GM18868 (cell line): Measurements from ENCODE around the gene JMY.
A peak's percentile ranks its signal among the peaks of the same experiment; 100 is the strongest.
"Not testable (repeated sequence)": the region's sequence is repeated elsewhere in the genome, so short reads cannot be mapped to it uniquely, and the experiment has no call there.

ENCODE experiments used
- ATAC-seq: cut with Tn5 transposase; IDR thresholded peaks from one replicate; pipeline ENCODE4 v1.9.1; 2021; ENCODE audit warnings: mild to moderate bottlenecking, moderate library complexity; ENCODE audit not compliant: unreplicated experiment

Gene JMY

GRCh38 chr5:79236970-79237739 is 1.2 kb downstream of the JMY start:
- no peak for ATAC-seq

- ATAC-seq: no peak
Measured at GRCh38 chr5:79237740-79238560, 2.0 kb downstream of the JMY start.

GRCh38 chr5:79240561-79240960 is 4.6 kb downstream of the JMY start:
- no peak for ATAC-seq

GRCh38 chr5:79241535-79241979 is 5.6 kb downstream of the JMY start:
- no peak for ATAC-seq

GRCh38 chr5:79242242-79243039 is 6.5 kb downstream of the JMY start:
- no peak for ATAC-seq

GRCh38 chr5:79243224-79243623 is 7.3 kb downstream of the JMY start:
- no peak for ATAC-seq

- not testable (repeated sequence) for ATAC-seq
Measured at GRCh38 chr5:79254067-79254466, 18.1 kb downstream of the JMY start.

GRCh38 chr5:79255786-79256557 is 20.0 kb downstream of the JMY start:
- peak; percentile 84 for ATAC-seq

- ATAC-seq: no peak
Measured at GRCh38 chr5:79256563-79256962, 20.6 kb downstream of the JMY start.

GRCh38 chr5:79257314-79257713 is 21.4 kb downstream of the JMY start:
- no peak for ATAC-seq

- no peak for ATAC-seq
Measured at GRCh38 chr5:79258801-79259200, 22.9 kb downstream of the JMY start.

- no peak for ATAC-seq
Measured at GRCh38 chr5:79259383-79259782, 23.5 kb downstream of the JMY start.

GRCh38 chr5:79259810-79260209 is 23.9 kb downstream of the JMY start:
- ATAC-seq: no peak

- no peak for ATAC-seq
Measured at GRCh38 chr5:79261897-79262296, 26.0 kb downstream of the JMY start.

GRCh38 chr5:79263290-79263689 is 27.4 kb downstream of the JMY start:
- ATAC-seq: no peak

- no peak for ATAC-seq
Measured at GRCh38 chr5:79267180-79267579, 31.2 kb downstream of the JMY start.

GRCh38 chr5:79269733-79270166 is 33.8 kb downstream of the JMY start:
- no peak for ATAC-seq

GRCh38 chr5:79273341-79273740 is 37.4 kb downstream of the JMY start:
- ATAC-seq: no peak

GRCh38 chr5:79284846-79285245 is 48.9 kb downstream of the JMY start:
- no peak for ATAC-seq

GRCh38 chr5:79285285-79285684 is 49.4 kb downstream of the JMY start:
- no peak for ATAC-seq
